GM19328 (cell line): ENCODE results near the gene CPN2.

Source experiments
- ATAC-seq: cut with Tn5 transposase; IDR thresholded peaks from one replicate; pipeline ENCODE4 v1.9.1; 2021; ENCODE audit warnings: mild to moderate bottlenecking, moderate library complexity; ENCODE audit not compliant: unreplicated experiment

The CPN2 gene

DNA sequence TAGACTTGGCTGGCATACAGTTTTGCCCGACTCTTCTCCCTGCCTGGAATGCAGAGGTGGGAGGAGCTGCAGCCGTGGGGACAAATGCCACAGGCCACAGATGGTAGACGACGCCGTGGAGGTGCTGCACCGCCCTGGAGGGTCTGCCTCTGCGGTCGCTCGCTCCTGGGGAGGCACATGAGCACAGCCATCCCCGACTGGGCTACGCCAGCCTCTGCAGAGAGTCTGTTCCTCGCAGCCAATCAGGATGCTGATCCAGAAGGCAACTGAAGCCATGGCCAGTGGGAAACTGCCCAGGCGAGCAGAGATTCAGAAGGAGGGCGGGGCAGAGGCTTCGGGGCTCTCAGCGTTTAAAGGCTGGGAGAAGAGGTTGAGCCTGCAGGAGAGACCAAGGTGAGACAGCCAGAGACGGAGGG lies 30.3 kb upstream of the CPN2 start:
- ATAC-seq = no peak

DNA sequence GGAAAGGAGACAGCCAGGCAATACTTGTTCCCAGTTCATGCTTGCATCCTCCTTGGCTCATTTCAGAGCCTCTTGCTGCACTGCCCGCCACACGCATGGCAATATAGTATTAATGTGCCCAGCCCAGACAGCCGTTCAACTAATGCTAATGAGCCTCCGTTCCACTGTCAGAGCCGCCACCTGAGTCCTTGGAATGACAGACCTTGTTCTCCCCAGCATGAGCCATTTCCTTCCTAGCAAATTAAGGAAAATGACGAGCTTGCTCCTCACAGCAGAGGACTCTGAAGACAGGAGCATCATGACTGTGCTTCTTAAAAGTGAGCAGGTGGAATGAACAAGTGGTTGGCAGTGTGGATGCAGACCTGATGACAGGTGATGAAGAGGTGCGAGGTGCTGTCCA lies 29.2 kb upstream of the CPN2 start:
- ATAC-seq = no peak

DNA sequence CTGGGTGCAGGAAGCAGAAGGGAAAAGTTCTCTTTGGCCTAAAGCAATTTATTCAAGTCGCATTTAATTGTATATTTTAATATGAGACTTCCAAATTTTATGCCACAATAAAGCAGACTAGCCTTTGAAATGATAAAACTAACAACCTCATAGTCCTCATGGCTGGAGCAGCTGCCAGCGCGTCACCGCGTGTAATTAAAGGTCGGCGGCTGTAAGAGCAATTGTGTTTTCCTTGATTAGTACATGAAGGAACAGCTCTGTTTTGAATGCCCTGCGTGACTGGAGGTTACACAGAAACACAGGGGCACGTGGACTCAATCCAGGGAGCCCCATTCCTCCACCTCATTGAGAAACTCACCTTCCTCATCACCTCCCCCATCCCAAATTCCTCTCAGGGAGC lies 28.5 kb upstream of the CPN2 start:
- no peak for ATAC-seq

DNA sequence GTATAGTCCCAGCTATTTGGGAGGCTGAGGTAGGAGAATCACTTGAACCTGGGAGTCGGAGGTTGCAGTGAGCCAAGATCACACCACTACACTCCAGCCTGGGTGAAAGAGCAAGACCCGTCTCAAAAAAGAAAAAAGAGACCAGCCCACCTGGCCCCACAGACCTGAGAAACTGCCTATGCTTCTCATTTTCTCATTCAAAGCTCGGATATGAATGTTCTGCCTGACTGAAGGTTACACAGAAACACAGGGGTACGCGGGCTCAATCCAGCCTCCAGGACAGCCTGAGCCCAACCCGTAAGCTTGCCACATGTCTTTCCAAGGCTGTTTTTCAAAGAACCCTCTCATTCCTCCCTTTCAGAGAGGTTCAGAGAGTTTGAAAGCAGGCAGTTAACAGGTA lies 28.1 kb upstream of the CPN2 start:
- ATAC-seq = no peak

DNA sequence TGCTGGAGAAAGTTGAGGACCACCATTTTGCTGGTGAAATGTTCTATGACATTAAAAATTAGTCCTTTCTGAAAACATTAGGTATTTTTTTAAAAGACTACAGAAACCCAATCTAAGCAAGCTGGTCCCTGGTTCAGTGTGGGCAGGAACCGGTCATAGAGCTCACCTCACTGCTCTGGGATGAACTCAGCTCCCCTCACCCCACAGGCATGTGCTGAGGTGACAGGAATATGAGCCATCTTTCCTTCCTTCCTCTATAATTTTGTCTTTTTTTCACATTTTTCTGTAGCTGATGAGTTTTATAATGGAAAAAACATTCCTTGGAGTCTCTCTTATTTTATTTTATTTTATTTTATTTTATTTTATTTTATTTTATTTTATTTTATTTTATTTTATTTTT lies 26.6 kb upstream of the CPN2 start:
- no peak for ATAC-seq

DNA sequence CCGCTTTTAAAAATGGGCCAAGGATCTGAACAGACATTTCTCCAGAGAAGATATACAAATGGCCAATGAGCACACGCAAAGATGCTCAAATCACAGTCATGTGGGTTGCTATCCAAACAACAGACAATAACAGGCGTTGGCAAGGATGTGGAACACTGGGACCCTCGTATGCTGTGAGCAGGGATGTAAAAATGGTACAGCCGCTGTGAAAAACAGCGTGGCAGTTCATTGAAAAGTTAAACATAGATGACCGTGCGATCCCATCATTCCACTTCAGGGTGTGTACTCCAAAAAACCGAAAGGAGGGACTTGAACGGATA lies 25.1 kb upstream of the CPN2 start:
- ATAC-seq = no peak

DNA sequence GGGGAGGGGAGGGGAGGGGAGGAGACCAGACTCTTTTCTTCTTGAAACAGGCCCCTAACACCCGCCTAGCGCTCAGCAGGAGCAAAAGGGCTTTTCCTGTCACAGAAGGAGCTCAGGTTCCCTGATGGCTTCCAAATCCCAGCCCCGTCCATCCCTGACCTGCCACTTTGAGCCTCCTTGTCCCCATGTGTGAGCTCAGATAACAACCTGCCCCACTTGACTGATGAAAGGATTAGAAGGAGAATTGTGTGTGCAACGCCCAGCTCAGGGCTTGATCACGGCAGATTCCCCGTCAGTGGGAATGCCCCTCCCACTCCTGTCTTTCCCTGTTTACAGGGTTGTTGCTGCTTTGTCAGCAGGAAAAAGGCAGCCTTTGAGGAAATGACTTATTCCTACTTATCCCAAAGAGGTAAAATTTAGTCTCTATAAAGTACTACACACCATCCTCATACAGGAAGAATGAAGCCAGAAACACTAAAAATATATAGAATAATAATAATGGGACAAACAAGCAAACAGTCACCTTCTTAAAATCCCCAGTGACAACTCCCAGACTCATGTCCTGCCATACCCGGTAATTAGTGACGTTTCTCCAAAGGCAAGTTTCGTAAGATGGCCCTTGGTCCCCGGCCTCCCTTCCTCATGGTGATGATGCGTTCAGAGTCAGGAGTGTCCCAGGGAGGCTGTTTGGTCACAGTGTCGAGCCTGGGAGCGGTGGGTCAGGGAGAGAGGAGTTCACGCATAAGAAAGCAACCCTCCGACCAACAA lies 24.5 kb upstream of the CPN2 start:
- no peak for ATAC-seq

DNA sequence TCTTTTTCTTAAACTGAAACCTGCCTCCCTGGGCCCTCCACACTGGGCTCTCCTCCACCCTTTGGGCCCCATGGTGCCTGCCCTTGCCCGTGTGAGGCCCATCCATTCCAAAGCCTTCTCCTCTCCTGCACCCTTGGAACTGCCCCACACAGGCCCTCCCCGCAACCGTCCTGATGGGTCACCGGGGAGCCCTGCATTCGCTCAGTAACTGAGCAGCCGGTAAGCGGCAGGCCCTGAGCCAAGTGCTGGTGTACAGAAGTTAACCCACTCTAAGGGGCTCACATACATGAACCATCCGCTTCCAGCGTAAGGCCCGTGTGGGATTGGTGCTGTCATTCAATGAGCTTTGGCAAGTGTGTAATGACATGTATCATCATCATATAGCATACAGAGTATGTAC lies 23.8 kb upstream of the CPN2 start:
- ATAC-seq = no peak

DNA sequence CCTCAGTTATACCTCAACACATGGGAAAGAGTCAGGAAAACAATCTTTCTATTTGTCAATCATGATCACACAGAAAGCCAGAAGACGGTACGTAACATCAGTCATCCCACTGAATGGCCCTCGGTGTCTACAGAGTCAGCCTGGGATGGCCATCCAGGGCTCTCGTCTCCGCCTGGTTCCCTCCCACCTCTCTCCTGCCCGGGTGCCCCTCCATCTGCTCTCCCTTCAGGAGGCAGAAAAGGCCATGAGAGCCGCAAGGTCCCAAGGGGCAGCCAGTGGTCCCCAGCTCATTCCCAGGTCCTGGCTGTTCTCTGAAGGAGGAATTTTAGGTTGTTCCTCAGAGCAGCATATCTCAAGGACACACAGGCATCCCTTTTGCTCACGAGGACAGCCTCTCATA lies 22.8 kb upstream of the CPN2 start:
- no peak for ATAC-seq

DNA sequence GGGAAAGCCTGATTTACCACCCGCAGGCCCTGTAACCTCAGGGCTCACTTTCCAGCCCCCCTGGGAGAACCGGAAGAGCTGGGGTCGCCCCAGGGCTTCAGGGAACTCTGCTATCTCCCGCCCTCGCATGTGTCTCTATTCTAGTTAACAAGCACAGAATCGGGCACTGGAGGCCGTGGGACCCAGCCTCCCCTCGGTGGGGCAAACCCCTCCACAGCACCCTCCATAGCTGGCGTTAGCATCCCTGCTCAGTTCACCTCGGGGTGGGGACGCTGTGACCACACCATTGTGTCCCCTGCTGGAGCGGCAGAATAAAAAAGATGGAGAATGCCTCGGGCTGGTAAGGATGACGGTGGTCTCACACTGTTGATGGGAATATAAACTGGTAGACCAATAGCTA lies 21.9 kb upstream of the CPN2 start:
- no peak for ATAC-seq

DNA sequence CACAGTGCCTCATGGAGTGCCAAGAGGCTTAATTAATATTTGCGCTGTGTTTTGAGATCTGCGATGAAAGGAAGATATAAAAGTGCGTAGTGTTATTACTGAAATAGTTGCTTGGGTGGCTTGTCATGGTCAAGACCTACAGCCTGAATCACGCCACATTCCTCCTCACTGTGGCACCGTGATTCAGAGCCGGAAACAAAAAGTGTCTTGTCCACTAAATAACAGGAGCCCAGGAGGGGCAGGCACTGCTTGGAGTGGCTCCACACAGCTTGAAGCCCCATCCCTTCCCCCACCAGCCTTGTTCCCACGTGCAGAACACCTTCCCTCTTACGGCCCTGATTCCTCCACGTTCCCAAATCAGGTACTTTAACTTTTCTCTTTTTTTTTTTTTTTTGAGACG lies 19.6 kb upstream of the CPN2 start:
- ATAC-seq = no peak

DNA sequence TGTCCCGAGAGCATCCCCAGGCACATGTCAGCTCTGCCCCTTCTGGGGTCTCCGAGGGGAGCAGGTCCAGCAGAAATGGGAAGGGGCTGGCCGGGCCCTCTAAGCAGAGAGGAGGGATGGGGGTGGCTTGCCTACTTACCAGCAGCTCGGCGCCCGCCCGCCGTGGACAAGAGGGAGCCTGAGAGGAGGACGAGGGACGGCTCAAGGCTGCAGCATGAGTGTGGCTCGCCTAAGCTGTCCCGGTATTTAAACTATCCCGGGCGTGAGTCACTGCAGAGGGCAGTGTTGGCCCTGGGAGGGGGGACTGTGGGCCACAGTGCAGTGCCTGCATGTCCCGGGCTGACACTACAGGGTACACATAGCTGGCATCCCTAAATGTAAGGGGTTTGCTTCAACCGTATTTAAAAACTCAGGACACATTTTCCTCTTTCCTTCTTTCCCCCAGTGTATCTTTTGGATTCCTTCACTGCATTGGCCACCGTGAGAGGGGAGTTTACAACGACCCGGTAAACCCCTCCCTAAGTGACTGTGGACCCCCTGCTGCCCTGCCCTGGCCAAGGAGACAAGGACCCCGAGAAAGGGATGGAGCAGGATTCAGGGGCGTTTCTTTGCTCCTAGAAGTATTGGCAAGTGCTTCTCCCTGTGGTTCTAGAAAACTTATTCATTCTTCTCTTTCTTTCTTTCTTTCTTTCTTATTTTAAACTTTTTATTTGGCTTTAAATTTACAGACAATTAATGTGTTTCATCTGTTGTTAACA lies 18.6 kb upstream of the CPN2 start, which contains the start of gene LRRC15:
TSS of gene LRRC15 (minus strand) at position 222 of the 758 bp plus-strand sequence. CDS start 8,700 bp downstream, outside the sequence.
- no peak for ATAC-seq

DNA sequence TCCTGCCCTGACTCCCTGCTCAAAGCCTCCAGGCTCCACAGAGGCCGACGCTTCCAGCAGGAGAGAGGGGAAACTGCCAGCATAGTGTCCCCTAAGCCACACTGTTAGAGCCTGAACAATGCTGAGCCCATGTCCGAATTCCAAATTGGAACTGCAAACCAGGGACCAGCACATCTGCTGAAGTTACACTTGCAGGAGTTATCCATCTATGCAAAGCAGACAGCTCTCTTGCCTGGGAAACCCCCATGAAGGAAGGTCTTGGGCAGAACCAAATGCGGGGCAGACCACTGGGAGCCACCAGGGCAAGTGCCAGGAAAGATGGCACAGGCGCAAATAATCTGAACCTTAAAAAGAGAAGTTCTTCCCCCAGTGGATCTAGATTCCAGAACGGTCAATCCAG lies 17.8 kb upstream of the CPN2 start:
- ATAC-seq = no peak

DNA sequence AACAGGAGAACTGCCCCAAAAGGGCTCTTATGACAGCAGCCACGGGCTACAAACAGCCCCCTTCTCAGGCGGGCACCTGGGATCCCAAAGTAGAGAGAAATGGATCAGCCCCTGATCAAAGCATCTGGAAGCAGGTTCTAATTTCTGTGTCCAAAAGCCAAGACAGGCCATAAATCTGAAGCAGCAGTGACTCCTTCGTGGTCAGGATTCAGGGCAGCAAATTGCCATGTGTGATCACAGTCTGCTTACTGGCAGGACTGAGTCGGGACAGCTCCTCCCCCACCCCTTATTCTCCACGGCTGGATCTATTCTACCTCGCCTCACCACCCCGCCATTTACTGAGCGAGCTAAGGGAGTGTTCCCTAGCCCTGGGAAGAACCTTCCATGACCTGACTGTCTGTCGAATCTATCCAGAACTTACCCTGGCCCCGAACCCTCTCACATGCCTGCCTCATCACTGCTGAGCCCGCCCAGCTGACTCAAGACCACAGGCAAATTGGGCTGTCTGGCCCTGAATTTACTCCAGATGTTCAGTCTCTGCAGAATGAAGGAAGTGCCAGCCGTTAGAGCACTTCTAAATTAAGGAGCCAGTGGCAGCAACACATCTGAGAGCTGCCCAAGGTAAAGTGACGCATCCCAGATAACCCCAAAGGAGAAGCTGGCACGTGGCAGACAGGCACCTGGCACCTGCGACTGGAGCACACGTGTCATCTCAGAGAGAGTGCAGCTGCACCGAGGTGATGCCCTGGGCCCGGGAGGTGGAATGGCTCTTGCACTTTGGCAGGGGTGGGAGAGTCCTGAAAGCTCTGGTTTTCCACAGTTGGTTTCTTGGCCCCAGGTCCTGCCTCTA lies 17.1 kb upstream of the CPN2 start:
- ATAC-seq = no peak

DNA sequence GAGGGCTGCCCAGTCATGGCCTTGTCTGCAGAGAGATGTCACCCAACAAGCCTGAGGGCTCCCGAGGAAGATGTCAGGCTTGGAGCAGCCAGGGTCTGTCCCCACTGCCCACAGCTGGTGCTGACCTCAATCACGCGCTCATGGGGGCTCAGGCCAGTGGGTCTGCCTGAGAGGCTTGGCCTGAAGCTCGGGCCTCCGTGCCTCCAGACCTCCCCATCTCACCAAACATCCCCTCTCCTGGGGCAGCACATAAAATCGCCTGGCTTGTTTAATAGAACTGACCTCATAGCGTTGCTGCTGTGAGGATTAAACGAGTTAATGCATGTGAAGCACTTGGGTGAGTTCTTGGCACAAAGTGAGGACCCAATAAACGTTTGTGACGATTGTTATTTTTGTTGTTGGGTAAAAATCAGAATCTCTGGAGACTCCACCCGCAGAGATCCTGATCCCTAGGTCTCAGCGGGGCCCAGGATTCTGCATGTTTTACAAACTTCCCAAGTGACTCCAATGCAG lies 14.9 kb upstream of the CPN2 start:
- no peak for ATAC-seq

DNA sequence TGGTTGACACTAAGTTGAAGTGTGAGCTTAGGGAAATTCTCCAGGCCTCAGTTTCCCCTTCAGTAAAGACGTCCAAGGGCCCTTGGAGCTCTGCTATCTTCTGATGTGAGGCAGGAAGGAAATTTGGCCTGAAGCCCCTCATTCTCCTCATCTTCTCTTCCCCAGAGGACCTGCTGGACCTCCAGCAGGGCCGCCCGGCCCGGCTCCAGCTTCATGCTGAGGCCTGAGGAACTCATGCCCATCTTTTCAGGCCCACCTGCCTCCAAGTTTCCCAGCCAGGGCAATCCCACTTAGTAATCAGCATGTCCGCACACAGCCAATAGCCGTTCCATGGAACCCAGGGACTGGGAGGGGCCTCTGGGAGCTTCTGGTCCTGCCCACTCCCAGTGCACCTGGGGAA lies 14.4 kb upstream of the CPN2 start:
- ATAC-seq = no peak

DNA sequence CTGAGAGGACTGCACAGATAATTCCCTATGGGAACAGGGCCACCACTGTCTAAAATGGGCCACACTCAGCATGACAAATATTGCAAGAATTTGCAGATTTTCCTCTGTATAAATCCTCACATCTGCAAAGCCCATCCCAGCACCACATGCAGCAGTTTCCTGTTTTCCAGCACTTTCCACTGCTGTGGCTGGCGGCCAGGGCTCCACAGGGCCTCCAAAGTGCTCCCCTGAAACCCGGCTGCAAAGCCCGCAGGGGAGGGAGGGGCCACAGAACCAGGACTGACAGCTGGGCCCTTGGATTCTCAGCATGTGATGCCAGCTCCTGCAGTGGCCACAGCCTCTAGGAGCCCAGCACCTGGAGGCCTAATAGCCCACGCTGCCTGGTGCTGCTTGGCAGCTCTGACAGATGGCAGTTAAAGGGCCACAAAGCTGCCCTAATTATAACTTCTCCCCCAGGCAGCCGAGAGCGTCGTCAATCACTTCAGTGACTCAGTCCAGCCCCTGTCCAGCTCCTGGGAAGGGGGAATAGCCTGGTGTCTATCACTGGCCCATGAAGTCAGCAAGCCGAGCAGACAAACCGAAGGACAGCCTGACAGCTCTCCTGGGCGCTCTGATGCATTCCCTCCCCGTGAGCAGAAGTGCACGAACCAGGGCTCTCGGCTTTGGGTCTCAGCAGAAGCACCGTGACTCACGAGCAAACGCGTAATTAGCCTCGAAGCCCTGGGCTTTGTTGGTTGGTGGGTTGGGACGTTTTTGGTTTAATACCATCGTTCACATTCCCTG lies 13.7 kb upstream of the CPN2 start:
- ATAC-seq = no peak

DNA sequence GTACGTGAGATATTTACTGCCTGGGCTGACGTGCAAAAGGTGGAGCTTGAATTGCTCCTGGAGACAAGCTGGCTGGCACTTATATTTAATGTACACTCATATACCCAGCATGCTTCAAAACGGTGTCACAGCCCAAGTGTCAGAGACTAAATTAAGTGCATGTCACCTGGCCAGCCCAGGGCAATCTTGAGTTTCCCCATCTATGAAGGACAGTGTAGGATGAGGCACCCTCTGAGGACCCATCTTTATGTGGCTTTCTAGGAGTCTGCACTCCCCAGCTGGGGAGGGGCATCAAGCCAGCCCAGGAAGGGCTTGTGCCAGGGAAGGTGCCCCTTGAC lies 13.2 kb upstream of the CPN2 start:
- ATAC-seq = no peak

DNA sequence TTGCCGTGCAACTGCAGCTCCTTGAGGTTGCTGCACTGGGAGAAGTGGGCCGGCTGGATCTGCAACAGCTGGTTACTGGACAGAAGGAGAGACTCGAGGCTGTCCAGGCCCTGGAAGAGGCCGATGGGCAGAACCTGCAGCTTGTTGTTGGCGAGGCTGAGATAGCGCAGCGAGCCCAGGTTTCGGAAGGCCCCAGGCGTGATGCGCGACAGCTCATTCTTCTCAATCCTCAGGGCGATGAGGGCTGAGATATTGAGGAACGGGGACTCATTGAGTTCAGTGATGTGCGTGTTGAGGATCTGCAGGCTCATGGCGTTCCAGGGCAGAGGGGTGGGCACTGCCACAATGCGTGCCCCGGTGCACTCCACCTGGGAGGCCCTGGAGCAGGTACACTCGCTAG lies 9.4 kb upstream of the CPN2 start:
- no peak for ATAC-seq

DNA sequence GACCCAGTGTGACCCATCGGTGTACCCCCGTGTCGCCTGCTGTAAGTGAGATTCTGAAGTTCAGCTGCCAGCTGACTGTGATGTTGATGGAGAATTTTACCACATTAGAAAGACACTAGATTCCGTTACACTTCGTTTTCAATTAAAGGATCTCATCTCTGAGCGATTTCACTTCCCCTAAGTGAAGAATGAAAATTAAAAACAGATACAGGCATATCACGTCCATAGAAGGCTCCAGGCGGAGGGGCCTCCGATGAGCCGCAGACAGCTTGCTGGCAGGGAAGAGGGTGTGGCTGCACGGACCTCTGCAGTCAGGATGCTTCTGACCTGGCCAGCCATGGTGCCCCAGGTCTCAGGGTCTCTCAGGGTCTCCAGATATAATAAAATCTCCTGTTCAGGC lies 6.6 kb upstream of the CPN2 start:
- ATAC-seq = no peak

DNA sequence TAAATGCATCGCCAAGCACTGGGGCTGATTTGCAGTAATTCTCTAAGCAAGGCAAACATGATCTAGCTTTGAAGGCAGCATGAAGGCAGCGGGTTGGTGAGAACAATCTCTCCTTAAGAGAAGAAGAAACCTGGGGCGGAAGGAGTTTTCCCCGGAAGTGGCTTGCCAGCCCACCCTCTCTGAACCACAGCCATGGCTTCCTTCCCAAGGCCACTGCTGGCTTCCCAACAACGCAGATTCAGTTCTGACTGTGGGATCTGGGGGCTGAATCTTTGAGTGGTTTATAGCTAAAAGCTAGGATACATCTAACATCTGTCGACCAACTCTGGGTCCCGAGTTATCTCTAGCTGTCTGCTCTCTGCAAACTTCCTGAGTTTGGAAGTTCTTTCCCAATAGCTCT lies 4.3 kb upstream of the CPN2 start:
- ATAC-seq = no peak
